Measurements from ENCODE around the gene ZNF580.

The ZNF580 gene

GRCh38 chr19:55606471-55606787 is 34.4 kb upstream of the ZNF580 start:
- no peak for DNase-seq

DNA sequence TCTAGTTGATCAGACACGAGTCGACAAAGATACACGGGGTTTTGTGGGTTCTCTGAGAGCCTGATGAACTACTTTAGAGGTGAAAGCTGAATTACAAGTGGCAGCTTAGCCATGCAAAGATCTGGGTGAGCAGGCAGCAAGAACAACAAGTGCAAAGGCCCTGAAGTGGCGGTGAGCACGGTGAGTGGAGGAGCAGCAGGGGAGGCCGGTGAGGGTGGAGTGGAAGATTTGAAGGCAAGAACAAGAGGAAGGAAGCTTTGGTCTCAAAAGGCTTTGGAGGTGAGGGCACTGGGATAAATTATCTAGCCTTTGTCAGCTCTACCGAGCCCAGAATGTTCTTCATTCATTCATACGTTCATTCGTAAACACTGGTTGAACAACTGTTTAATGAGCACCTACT is 34.0 kb upstream of the ZNF580 start:
- no peak for DNase-seq

DNA sequence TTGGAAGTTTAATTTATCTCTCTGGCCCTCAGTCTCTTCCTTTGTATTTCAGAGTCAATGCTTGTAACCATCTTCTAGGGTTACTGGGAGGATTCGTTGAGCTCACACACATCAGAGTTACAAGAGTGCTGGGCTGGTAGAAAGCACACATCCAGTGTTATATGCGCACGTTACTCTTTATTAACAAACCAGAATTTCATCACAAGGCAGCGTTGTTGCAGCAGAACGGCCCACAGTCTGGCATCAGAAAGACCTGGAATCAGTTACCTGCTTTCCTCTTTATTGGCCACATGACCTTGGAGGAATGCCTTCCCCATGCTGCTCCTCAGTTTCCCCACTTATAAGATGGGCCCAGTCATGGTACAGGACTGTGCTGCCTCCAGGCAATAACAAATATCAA is 31.5 kb upstream of the ZNF580 start:
- no peak for DNase-seq

DNA sequence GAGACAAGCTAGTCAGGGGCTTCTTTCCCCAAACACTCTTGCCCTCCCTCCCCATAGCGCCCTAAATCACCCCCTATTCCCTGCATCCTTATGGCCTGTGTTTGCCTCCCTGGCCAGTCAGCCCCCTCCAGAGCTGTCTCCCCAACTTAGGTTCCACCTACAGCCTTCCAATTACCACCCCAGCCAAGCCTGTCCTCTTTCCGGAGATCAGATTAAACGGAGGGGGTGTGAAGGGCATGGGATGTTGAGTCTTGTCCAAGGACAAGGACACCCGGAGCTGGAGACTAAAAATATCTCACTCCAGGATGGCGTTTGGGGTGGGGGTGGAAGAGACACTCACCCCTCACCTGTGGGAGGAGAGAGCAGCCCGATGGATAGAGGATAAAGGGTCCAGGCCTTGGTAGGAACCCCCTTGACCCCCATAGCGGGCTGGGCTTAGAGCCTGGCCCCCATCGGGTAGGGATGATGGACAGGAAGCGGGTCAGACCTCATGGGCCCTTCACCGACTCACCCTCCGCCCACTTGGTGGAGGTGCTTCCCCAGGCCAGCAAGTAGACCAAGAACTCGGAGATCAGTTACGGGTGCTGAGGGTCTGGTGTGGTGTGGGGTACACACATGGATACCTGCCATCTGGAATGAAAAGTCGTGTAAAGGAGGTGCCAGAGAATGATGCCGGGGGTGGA is 29.4 kb upstream of the ZNF580 start:
- DNase-seq: no peak

- no peak for DNase-seq
Measured at GRCh38 chr19:55611983-55612645, 28.7 kb upstream of the ZNF580 start.

DNA sequence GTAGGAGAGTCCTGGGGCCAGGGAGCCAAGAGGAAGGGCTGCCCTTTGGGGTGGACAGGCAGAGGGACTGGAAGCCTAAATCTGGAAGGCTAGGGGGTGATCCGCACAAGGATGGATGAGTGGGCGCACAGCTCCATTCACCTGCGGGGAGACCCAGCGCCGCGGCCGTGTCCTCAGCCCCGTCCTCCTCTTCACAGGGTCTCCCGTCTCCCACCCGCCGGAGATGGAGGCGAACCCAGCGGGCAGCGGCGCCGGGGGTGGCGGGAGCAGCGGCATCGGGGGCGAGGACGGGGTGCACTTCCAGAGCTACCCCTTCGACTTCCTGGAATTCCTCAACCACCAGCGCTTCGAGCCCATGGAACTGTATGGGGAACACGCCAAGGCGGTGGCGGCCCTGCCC is 27.4 kb upstream of the ZNF580 start:
- no peak for DNase-seq

GRCh38 chr19:55613930-55614710 is 26.7 kb upstream of the ZNF580 start:
- DNase-seq: no peak

DNA sequence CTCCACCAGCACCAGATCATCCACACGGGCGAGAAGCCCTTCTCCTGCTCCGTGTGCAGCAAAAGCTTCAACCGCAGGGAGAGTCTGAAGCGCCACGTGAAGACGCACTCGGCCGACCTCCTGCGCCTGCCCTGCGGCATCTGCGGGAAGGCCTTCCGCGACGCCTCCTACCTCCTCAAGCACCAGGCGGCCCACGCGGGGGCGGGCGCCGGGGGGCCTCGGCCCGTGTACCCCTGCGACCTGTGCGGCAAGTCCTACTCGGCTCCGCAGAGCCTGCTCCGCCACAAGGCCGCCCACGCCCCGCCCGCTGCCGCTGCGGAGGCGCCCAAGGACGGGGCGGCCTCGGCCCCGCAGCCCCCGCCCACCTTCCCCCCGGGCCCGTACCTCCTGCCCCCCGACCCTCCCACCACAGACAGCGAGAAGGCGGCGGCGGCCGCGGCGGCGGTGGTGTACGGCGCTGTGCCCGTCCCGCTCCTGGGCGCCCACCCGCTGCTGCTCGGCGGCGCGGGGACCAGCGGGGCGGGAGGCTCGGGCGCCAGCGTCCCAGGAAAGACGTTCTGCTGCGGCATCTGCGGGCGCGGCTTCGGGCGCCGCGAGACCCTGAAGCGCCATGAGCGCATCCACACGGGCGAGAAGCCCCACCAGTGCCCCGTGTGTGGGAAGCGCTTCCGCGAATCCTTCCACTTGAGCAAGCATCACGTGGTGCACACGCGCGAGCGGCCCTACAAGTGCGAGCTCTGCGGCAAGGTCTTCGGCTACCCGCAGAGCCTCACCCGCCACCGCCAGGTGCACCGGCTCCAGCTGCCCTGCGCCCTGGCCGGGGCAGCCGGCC is 25.9 kb upstream of the ZNF580 start:
- DNase-seq: no peak

GRCh38 chr19:55615543-55616394 is 25.0 kb upstream of the ZNF580 start:
- DNase-seq: no peak

- no peak for DNase-seq
Measured at GRCh38 chr19:55616395-55616875, 24.4 kb upstream of the ZNF580 start.

GRCh38 chr19:55617426-55617825 is 23.4 kb upstream of the ZNF580 start:
- DNase-seq: no peak

GRCh38 chr19:55618426-55618825 is 22.4 kb upstream of the ZNF580 start:
- no peak for DNase-seq

DNA sequence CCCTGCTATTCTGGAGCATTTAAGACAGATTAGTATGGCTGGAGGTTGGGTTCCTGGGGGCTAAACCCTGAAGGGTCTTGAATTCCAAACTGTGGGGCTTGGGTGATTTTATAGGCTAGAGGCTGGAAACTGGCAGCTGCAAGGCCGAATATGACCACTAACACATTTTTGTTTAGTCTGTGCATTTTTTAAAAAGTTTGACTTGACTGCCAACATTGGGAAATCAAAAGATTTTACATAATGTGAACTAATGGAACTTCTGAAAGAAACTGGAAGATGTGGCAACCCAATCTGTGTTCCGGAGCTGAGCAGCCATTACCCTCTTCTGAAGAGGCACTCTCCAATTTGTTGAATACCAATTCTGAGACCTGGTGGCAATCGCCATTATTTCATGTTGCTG is 21.5 kb upstream of the ZNF580 start:
- DNase-seq: no peak

DNA sequence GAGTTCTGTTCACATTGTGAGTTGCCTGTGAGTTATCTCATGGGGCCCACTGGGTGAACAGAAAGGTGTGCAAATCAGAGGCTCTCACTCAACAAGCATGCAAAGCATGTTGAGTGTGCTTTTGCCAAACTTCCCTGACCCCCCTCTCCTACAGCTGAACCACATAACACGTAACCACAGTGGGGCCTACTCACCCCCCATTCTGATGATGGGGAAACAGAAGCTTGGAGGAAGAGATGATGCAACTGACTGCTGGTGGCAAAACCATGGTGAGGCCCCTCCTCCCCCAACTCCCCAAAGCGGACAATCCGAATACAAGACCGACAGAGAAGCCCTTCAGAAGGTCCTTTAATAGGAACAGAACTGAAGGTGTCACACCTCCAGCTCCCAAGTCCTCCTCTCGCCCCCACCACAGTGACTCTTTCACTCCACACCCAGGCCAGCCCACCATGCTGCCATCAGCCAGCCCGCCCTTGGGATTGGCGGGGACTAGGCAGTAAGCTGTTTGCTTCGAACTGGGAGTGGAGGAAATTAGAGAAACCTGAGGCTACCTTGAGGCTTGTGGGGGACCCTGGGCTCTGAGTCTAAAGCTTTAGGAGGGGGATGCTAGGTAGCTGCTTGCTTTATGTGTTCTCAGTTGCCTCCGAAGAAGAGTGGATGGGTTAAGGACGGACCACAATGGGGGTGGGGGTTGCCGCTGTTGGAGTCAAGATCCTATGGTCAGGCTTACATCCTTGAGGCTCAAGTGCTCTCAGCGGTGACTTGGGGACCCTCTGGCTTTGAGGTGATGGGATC is 20.2 kb upstream of the ZNF580 start:
- DNase-seq: no peak

GRCh38 chr19:55621205-55621672 is 19.6 kb upstream of the ZNF580 start:
- DNase-seq: no peak

GRCh38 chr19:55621673-55622231 is 19.1 kb upstream of the ZNF580 start:
- DNase-seq: no peak

DNA sequence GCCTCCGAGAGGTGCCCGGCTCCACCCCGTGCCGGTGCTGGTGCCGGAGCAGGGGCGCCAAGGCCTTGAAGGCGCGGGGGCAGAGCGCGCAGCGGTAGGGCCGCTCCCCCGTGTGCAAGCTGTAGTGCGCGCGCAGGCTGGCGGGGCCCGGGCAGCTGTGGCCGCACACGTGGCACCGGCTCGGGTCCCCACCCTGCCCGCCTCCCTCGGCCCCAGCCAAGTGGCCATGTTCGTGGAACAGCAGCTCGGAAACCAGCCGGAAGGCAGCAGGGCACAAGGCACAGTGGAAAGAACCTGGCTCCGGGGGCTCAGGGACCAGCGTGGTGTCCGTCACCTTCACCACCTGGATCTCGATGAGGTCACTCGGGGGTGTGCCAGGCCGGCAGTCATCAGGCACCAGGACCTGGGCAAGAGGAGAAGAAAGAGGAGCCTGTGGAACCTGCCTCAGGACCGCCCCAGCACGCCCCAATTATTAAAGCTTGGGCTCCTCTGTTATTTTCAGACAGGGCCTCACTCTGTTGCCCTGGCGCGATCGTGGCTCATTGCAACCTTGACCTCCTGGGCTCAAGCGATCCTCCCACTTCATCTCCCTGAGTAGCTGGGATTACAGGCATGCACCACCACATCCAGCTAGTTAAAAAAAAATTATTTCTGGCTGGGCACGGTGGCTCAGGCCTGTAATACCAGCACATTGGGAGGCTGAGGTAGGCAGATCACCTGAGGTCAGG is 18.4 kb upstream of the ZNF580 start:
- no peak for DNase-seq

DNA sequence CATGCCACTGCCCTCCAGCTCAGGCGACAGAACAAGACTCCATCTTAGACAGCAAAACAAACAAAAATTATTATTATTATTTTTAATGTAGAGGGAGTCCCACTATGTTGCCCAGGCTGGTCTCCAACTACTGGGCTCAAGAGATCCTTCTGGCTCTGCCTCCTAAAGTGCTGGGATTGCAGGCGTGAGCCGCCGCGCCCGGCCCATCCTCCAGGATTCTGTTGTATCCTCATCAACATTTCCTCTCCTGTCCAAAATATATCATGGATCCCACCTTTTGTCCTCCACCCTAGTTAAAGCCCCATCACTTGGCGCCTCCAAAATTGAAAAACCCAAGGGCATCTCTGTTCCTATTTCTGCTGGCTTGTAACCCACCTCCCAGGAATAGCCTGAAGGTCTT is 17.7 kb upstream of the ZNF580 start:
- no peak for DNase-seq

DNA sequence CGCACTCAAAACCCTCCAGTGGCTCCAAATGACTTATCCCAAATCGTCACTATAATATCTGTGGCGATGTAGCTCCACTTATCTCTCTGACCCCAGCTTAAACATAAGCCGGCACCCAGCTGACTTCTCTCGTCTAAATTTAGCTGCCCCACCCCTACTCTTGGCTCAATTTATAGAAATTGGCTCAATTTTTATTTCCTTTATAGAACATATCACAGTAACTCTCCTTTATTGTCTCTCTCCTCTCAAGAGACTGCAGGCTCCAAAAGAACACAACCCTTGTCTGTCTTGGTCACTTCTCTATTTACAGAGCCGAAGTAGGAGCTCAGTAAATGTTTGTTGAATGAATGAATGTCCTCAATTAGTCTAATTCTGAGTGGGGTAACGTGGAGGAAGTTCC is 17.2 kb upstream of the ZNF580 start:
- no peak for DNase-seq
